GM04503 (cell line): ENCODE measurements around the gene SEMA3F.
"Not testable (repeated sequence)": the region's sequence is repeated elsewhere in the genome, so short reads cannot be mapped to it uniquely, and the experiment has no call there.

Experiments used
- DNase-seq: peaks from one replicate; pipeline ENCODE4 v3.0.0-alpha.2; 2012; ENCODE audit warnings: low read depth

SEMA3F gene

DNA sequence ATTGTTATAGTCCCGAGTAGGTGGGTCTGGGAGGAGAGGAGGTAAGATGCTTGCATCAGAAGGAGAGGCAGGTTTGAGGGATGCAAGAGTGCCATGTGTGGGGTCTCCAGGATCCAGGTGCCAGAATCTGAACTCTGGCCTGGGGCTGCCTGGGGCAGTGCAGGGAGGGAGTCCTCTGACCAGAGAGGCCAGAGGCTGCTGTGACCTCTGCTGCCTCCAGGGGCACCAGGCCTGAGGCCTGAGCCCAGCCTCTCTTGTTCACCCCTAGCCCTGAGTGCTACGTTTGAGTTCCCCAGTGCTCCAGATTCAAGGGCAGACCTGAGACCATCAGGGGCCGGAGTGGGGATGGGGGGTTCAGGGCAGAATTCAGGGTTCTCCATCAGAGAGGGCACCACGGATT lies 57.4 kb downstream of the SEMA3F start:
- no peak for DNase-seq

DNA sequence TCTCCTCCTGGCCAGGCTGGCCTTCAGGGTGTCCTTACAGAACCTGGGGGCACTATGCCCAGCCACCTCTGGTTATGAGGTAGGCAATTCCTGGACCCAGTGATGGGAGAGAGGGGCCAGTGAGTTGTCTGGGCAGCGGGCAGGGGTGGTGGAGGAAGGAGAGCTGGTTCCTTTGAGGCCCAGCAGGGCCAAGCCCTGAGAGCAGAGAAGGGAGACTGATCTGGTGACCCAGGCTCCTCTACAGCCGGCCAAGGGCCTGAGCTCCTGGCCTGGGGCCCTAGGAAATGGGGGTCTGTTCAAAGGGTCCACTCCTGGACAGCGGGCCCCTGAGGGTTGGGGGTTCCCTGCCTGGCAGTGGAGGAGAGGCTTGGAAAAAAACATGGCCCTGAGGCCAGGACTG lies 57.8 kb downstream of the SEMA3F start:
- no peak for DNase-seq

DNA sequence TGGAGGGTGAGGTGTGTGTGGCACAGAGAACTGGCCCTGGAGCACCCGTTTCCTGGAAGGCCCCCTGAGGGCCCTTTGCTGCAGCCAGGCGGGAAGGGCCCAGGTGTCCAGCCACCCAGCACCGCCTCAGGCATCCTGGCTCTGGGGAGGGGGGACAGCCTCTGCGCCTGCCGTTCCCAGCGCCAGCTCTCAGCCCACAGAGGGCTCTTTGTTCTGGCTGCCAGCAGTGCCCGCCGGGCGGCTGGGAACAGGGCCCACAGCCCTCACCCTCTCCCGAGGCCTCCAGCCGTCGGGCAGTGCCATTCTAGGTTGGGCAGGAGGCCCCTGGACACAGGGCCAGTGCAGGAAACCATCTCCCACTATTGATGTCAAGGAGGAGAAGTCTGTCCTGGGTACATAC lies 58.2 kb downstream of the SEMA3F start:
- no peak for DNase-seq

DNA sequence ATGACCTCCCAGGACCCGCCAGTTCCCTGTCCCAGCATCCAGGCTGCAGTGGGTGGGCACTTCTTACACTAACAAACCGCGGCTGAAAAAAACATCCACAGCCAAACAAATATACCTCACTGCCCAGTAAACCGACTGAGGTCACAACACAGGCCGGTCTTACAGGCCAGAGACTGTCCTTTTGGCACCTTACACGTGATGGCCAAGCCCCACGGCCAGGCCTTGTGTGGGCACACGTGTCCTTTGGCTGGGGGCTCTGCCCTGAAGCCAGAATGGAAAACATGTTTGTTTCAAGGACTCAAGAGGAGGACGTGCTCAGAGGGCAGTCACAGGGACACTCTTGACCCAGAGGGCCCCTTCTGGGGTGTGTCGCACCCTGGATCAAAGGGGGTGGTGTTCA lies 59.7 kb downstream of the SEMA3F start:
- DNase-seq: no peak

DNA sequence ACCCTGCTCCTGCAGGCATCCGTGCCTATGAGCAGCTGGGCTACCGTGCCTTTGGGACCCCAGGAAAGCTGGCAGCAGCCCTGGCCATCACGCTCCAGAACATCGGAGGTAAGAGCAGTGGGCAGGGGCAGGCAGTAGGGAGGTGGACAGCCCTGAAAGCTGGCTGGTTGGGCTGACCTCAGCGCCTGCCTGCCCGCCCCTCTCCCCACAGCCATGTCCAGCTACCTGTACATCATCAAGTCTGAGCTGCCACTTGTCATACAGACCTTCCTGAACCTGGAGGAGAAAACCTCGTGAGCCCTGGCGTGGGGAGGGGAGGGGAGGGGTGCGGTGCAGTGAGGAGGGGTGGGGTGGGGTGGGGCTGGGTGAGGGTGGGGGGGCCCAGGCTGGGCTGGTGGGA lies 60.4 kb downstream of the SEMA3F start:
- no peak for DNase-seq

DNA sequence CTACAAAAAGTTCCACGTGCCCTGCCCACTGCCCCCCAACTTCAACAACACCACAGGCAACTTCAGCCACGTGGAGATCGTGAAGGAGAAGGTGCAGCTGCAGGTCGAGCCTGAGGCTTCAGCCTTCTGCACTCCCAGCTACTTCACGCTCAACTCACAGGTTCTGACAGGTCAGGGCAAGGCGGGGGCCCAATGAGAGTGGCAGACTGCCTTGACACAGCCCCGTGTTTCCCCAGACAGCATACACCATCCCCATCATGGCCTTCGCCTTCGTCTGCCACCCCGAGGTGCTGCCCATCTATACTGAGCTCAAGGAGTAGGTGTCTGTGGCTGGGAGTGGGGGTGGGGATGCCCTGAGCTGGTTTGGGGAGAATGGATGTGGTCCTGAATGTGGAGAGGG lies 62.6 kb downstream of the SEMA3F start:
- no peak for DNase-seq

- no peak for DNase-seq
Measured at GRCh38 chr3:50218448-50218847, 63.3 kb downstream of the SEMA3F start.

DNA sequence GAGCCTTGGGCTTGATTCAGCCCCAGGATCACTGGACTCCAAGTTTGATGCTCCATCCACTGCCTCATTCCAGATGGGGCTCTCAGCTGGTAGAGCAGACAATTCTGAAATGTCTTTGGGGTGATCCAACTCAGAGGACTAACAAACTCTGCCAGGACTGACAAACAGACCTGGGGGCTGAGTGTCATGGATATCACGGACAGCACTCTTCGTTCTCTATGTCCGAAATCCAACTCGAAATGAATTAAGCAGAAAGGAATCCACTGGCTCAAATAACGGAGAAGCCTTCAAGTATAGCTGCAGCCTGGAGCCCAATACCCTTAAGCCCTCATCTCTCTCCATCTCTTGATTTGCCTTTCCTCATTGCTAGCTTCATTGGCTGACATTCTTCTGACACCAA lies 64.2 kb downstream of the SEMA3F start:
- DNase-seq: no peak

DNA sequence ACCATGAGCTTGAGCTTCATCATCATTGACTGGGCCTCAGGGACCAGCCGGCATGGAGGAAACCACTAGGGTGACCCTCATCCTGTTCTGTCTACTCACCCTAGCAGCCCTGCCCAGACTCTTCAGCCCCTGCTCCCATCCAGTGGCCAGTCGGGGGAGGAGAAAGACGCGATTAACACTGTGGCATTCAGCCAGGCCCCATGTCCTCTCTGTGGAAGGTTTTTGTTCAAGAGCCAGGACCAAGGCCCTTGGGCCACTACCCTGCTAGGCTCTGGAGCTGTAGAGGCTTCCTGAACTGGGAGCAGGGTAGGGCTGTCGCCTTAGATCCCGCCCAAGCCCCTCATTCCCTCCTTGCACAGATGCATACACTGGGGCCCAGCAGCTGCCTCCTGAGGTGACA lies 65.0 kb downstream of the SEMA3F start:
- no peak for DNase-seq

- DNase-seq: no peak
Measured at GRCh38 chr3:50221051-50221410, 65.9 kb downstream of the SEMA3F start.

DNA sequence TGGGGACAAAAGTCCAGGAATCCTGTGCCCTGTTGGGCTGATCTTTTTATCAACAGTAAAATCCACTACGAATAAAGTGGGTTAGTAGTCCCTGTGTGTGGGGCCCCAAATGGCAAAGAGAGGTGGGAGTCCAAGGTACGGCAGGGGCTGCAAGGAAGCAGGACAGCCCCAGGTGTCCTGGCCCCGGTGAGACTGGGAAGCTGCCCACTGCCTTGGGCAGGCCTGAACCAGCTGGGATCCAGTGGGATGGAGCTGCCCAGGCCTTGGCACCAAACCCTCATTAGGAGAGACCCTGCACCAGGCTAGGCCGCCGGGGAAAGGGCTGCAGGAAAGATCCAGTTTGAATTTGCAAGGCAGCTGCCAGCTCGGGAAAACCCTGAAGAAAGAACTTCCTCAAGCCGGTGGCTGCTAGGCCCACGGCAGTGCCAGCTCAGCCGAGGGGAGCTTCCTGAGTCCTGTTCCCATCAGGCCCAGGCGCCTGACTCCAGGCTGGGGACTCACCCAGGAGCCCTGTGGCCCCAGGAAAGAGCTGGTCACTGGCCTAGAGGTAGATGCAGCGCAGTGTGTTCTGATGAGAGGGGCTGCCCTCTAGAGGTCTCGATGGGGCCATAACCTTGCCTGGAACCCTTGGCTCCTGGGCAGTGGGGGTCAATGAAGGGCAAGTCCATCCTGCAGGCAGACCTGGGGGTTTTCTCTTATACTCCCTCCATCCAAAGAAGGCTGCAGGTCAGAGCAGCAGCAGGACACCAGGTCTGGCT lies 66.5 kb downstream of the SEMA3F start:
- DNase-seq: no peak

GRCh38 chr3:50222169-50222528 lies 67.0 kb downstream of the SEMA3F start:
- DNase-seq: no peak

DNA sequence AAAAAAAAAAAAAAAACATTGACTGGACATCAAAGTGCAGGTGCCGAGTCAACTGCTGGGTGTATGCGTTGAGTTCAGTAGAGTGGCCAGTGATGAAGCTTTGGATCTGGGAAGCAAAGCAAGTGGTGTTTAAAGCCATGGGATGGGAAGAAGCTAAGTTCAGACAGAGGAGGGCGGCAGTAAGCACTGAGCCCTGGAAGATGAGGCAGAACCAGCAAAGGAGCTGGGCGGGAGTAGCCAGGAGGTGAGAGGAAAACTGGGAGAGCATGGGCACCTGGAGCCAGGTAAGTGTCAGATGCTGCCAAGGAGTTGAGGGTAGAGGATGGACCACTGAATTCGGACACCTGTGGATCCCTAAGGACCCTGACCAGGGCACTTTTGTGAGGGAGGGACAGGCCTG lies 69.5 kb downstream of the SEMA3F start:
- no peak for DNase-seq

DNA sequence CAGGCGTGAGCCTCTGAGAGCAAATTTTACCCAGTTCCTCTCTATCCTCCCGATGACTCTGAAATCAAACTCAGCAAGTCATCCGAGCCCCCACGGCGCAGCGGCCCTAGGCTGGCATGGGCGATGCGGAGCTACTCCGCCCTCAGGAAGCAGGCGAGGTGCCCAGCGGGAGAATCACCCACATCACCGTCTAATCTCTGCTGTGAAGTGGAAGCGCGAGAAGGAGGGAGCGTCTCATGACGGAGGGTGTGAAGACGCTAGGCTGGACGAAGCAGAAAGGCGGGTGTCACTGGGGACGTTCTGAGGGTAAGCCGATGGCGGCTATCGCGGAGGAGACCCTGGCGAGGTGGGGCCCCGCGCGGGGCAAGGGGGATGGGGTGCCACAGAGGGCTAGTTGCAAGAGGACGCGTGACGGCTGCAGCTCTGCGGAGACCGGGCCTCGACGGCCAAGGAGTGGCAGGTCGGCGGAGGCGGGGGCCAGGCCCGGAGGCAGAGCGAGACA lies 71.8 kb downstream of the SEMA3F start:
- no peak for DNase-seq

- DNase-seq: no peak
Measured at GRCh38 chr3:50227390-50228183, 72.5 kb downstream of the SEMA3F start.

DNA sequence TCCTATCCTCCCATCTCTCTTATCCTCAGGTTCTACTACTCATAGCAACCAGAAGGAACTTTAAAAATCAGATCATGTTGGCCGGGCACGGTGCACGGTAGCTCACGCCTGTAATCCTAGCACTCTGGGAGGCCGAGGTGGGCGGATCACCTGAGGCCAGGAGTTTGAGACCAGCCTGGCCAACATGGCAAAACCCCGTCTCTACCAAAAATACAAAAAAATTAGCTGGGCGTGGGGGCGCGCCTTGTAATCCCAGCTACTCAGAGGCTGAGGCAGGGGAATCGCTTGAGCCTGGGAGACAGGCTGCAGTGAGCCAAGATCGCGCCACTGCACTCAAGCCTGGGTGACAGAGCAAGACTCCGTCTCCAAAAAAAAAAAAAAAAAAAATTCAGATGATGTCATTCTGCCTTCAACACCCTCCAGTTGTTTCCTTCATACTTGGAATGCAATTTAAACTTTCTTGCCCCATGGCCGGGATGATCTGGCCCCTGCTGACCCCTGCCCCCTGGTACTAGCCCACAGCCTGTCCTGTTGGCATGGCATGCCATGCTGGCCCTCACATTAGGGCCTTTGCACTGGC lies 73.2 kb downstream of the SEMA3F start:
- DNase-seq: not testable (repeated sequence)

- DNase-seq: no peak
Measured at GRCh38 chr3:50229490-50229889, 74.4 kb downstream of the SEMA3F start.

GRCh38 chr3:50230104-50230793 lies 75.1 kb downstream of the SEMA3F start:
- DNase-seq: no peak

- no peak for DNase-seq
Measured at GRCh38 chr3:50230794-50231125, 75.6 kb downstream of the SEMA3F start.

- DNase-seq: no peak
Measured at GRCh38 chr3:50231581-50231980, 76.5 kb downstream of the SEMA3F start.

GRCh38 chr3:50232303-50232702 lies 77.2 kb downstream of the SEMA3F start:
- no peak for DNase-seq

DNA sequence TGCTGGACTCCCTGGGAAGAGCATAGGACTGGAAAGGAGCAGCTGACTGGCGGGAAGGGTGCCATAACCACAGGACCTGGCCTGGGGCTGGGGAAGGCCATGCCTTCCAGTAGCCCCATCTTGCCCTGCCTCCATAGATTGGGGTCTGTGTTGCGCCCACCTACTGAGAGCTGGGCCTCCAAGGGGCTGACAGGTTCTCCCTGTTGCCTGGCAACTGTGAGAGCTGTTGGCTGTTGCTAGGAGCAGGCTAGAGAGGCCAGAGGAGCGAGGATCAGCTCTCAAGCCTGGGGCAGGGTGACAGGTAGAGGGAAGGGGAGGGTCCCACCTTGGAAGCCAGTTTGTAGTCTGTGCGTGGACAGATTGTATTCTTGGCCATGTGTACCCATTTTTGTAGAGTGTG lies 78.1 kb downstream of the SEMA3F start:
- DNase-seq: no peak
